HEK293 (cell line): ENCODE measurements around the gene R3HDM4.

Experiments
- CTCF ChIP-seq: fragments of 450-650 bp; formaldehyde crosslinking; IDR thresholded peaks from 2 replicates; pipeline ENCODE4 v1.5.1; 2016; ENCODE audit warnings: missing biosample characterization, missing genetic modification characterization
- RBAK ChIP-seq: fragments of 450-650 bp; formaldehyde crosslinking; IDR thresholded peaks from 2 replicates; pipeline ENCODE4 v1.5.1; 2016; ENCODE audit warnings: missing biosample characterization, missing genetic modification characterization
- ZBTB49 ChIP-seq: fragments of 450-650 bp; formaldehyde crosslinking; IDR thresholded peaks from 2 replicates; pipeline ENCODE4 v1.5.1; 2016; ENCODE audit warnings: missing biosample characterization, missing genetic modification characterization, low read depth
- ZBTB8A ChIP-seq: fragments of 450-650 bp; formaldehyde crosslinking; IDR thresholded peaks from 2 replicates; pipeline ENCODE4 v1.5.1; 2016; ENCODE audit warnings: missing biosample characterization, missing genetic modification characterization
- ZNF112 ChIP-seq: fragments of 450-650 bp; formaldehyde crosslinking; IDR thresholded peaks from 2 replicates; pipeline ENCODE4 v1.5.0; 2017; ENCODE audit warnings: missing biosample characterization, missing genetic modification characterization
- ZNF121 ChIP-seq: fragments of 450-650 bp; formaldehyde crosslinking; IDR thresholded peaks from 2 replicates; pipeline ENCODE4 v1.5.1; 2016; ENCODE audit warnings: missing biosample characterization, missing genetic modification characterization
- ZNF239 ChIP-seq: fragments of 450-650 bp; formaldehyde crosslinking; IDR thresholded peaks from 2 replicates; pipeline ENCODE4 v1.5.1; 2016; ENCODE audit warnings: missing biosample characterization, missing genetic modification characterization

DNA sequence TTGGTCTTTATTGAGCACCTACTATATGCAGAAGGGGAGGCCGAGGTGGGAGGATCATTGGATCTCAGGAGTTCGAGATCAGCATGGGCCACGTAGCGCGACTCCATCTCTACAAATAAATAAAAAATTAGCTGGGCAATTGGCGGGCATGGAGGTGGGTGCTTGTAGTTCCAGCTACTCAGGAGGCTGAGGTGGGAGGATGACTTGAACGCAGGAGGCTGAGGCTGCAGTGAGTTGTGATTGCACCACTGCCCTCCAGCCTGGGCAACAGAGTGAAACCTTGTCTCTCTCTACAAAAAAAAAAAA is 49.8 kb downstream of the R3HDM4 start:
- TF ChIP-seq ZNF112 (tag by site-specific recombination): no peak
- TF ChIP-seq CTCF (tag by site-specific recombination): no peak
- TF ChIP-seq ZBTB49 (tag by site-specific recombination): no peak
- no peak for TF ChIP-seq RBAK
- no peak for TF ChIP-seq ZNF239 (tag by site-specific recombination)
- no peak for TF ChIP-seq ZNF121 (tag by site-specific recombination)
- no peak for TF ChIP-seq ZBTB8A
